HCT116 (cell line): ENCODE results near the gene ARF5.

Experiments
- POLR2A ChIP-seq: IDR thresholded peaks from 2 replicates; pipeline ENCODE4 v1.7.0; 2011; ENCODE audit warnings: borderline replicate concordance; ENCODE audit not compliant: insufficient read depth, insufficient read length; ENCODE audit errors: extremely low read depth
- POLR2AphosphoS5 ChIP-seq: IDR thresholded peaks from 2 replicates; pipeline ENCODE4 v1.6.1; 2011; ENCODE audit warnings: mild to moderate bottlenecking, low read depth, low read length, moderate library complexity
- TF ChIP-seq, protein P1 (sequence below), 3 experiments: fragments of 200-600 bp in 1 of 3; sonication (generic) in 1 of 3; IDR thresholded peaks in 2 of 3; conservative IDR thresholded peaks in 1 of 3; 2 replicates each; pipeline ENCODE4 v1.5.1; 2012 to 2017; ENCODE audit warnings: low read depth in 2 of 3, low read length in 2 of 3, antibody characterized with exemption in 1 of 3, borderline replicate concordance in 1 of 3, control low read depth in 1 of 3, mild to moderate bottlenecking in 1 of 3, mixed read lengths in 1 of 3, mixed run types in 1 of 3, moderate library complexity in 1 of 3; ENCODE audit not compliant: insufficient read depth in 1 of 3

DNA sequence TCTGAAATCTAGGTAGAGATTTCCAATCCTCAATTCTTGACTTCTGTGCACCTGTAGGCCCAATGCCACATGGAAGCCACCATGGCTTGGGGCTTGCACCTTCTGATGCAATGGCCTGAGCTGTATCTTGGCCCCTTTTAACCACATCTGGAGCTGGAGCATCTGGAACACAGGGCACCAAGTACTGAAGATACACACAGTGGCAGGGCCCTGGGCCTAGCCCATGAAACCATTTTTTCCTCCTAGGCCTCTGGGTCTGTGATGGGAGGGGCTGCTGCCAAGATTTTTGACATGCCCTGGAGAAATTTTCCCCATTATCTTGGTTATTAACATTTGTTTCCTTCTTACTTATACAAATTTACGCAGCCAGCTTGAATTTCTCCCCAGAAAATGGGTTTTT is 41.9 kb upstream of the ARF5 start:
- TF ChIP-seq, protein P1, sequence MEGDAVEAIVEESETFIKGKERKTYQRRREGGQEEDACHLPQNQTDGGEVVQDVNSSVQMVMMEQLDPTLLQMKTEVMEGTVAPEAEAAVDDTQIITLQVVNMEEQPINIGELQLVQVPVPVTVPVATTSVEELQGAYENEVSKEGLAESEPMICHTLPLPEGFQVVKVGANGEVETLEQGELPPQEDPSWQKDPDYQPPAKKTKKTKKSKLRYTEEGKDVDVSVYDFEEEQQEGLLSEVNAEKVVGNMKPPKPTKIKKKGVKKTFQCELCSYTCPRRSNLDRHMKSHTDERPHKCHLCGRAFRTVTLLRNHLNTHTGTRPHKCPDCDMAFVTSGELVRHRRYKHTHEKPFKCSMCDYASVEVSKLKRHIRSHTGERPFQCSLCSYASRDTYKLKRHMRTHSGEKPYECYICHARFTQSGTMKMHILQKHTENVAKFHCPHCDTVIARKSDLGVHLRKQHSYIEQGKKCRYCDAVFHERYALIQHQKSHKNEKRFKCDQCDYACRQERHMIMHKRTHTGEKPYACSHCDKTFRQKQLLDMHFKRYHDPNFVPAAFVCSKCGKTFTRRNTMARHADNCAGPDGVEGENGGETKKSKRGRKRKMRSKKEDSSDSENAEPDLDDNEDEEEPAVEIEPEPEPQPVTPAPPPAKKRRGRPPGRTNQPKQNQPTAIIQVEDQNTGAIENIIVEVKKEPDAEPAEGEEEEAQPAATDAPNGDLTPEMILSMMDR (IDR thresholded peaks at IDR 0.05 in 2 of 3, conservative IDR thresholded peaks at IDR 0.05 in 1 of 3; ENCODE audit: borderline replicate concordance in 1 of 3, insufficient read depth in 1 of 3, low read depth in 2 of 3, low read length in 2 of 3), result no peak
- TF ChIP-seq POLR2A (no peak), POLR2AphosphoS5 (no peak)
